Parathyroid adenoma (tissue), 2 donors: Measurements from ENCODE around the gene NR5A1.

Experiments used
- H2AFZ ChIP-seq: fragments of 300-600 bp; sonication (generic); one replicate; pipeline ENCODE4 v1.7.0; 2017; ENCODE audit warnings: antibody characterized with exemption, mild to moderate bottlenecking
- H3K27ac ChIP-seq: fragments of 300-600 bp; sonication (generic); one replicate; pipeline ENCODE4 v1.7.0; 2017
- H3K27me3 ChIP-seq: fragments of 300-600 bp; sonication (generic); one replicate; pipeline ENCODE4 v1.7.0; 2017; ENCODE audit warnings: low read length; ENCODE audit not compliant: control insufficient read depth, insufficient read depth
- H3K36me3 ChIP-seq: fragments of 300-600 bp; sonication (generic); one replicate; pipeline ENCODE4 v1.7.0; 2017; ENCODE audit warnings: low read length; ENCODE audit not compliant: control insufficient read depth, insufficient read depth
- H3K4me1 ChIP-seq: fragments of 300-600 bp; sonication (generic); one replicate; pipeline ENCODE4 v1.7.0; 2017; ENCODE audit warnings: control low read depth
- H3K4me2 ChIP-seq: fragments of 300-600 bp; sonication (generic); one replicate; pipeline ENCODE4 v1.7.0; 2017; ENCODE audit warnings: low read length
- H3K4me3 ChIP-seq: fragments of 300-600 bp; sonication (generic); one replicate; pipeline ENCODE4 v1.7.0; 2017; ENCODE audit warnings: low read depth, low read length
- H3K79me2 ChIP-seq: fragments of 300-600 bp; sonication (generic); one replicate; pipeline ENCODE4 v1.7.0; 2017; ENCODE audit warnings: control low read depth
- H3K9ac ChIP-seq: fragments of 300-600 bp; sonication (generic); one replicate; pipeline ENCODE4 v1.7.0; 2017; ENCODE audit warnings: mild to moderate bottlenecking
- H3K9me3 ChIP-seq: fragments of 300-600 bp; sonication (generic); one replicate; pipeline ENCODE4 v1.7.0; 2017; ENCODE audit warnings: low read length; ENCODE audit not compliant: control insufficient read depth
- CTCF ChIP-seq: fragments of 300-600 bp; sonication (generic); IDR thresholded peaks from one replicate; pipeline ENCODE4 v1.7.0; 2017; ENCODE audit warnings: antibody characterized with exemption, mild to moderate bottlenecking
- donor health status: primary hyperparathyroidism.

The NR5A1 gene

GRCh38 chr9:124472770-124473169 lies 34.4 kb downstream of the NR5A1 start:
- H3K4me1 ChIP-seq, result peaks cover 7% of the 10 kb centered on the region
- H3K9me3 ChIP-seq, result no peaks in the 10 kb centered on the region
- no peaks in the 10 kb centered on the region for H3K36me3 ChIP-seq
- H2AFZ ChIP-seq, result peak overlapping the region; percentile 28
- H3K27me3 ChIP-seq, result no peaks in the 10 kb centered on the region
- H3K27ac ChIP-seq, result no peak overlapping the region
- no peak for TF ChIP-seq CTCF
- no peak overlapping the region for H3K4me2 ChIP-seq
- no peak overlapping the region for H3K9ac ChIP-seq
- no peaks in the 10 kb centered on the region for H3K79me2 ChIP-seq
- H3K4me3 ChIP-seq, result no peak overlapping the region

GRCh38 chr9:124471761-124472160 lies 35.4 kb downstream of the NR5A1 start:
- Histone ChIP-seq H3K27ac (no peak overlapping the region), H3K27me3 (no peaks in the 10 kb centered on the region), H3K9me3 (no peaks in the 10 kb centered on the region), H3K4me3 (no peak overlapping the region), H3K4me1 (peaks cover 7% of the 10 kb centered on the region), H3K9ac (no peak overlapping the region), H3K79me2 (no peaks in the 10 kb centered on the region), H3K36me3 (no peaks in the 10 kb centered on the region), H3K4me2 (no peak overlapping the region), H2AFZ (no peak overlapping the region)
- TF ChIP-seq CTCF, result no peak

- Histone ChIP-seq H3K4me2 (no peak overlapping the region), H3K4me3 (no peak overlapping the region), H3K4me1 (peaks cover 7% of the 10 kb centered on the region), H2AFZ (no peak overlapping the region), H3K27me3 (no peaks in the 10 kb centered on the region), H3K27ac (no peak overlapping the region), H3K79me2 (no peaks in the 10 kb centered on the region), H3K9me3 (no peaks in the 10 kb centered on the region), H3K36me3 (no peaks in the 10 kb centered on the region), H3K9ac (no peak overlapping the region)
- TF ChIP-seq CTCF, result no peak
These were observed 36.5 kb downstream of the NR5A1 start for GRCh38 chr9:124470726-124471125.

GRCh38 chr9:124470306-124470705 lies 36.9 kb downstream of the NR5A1 start:
- Histone ChIP-seq H3K79me2 (no peaks in the 10 kb centered on the region), H3K4me3 (no peak overlapping the region), H3K27ac (no peak overlapping the region), H3K27me3 (no peaks in the 10 kb centered on the region), H3K36me3 (no peaks in the 10 kb centered on the region), H3K4me1 (peaks cover 7% of the 10 kb centered on the region), H2AFZ (no peak overlapping the region), H3K9me3 (no peaks in the 10 kb centered on the region), H3K9ac (no peak overlapping the region), H3K4me2 (no peak overlapping the region)
- no peak for TF ChIP-seq CTCF

- H3K4me2 ChIP-seq, result no peak overlapping the region
- H3K27me3 ChIP-seq, result no peaks in the 10 kb centered on the region
- H3K4me3 ChIP-seq, result no peak overlapping the region
- H3K27ac ChIP-seq, result peak overlapping the region; percentile 70
- TF ChIP-seq CTCF, result no peak
- H3K9ac ChIP-seq, result no peak overlapping the region
- H3K9me3 ChIP-seq, result no peaks in the 10 kb centered on the region
- H3K36me3 ChIP-seq, result no peaks in the 10 kb centered on the region
- H2AFZ ChIP-seq, result peak overlapping the region; percentile 53
- peaks cover 7% of the 10 kb centered on the region for H3K4me1 ChIP-seq
- no peaks in the 10 kb centered on the region for H3K79me2 ChIP-seq
These were observed 38.0 kb downstream of the NR5A1 start for GRCh38 chr9:124469011-124469832.
